ENCODE results near the gene FBXL17.

GRCh38 chr5:107889387-107889786 lies 492.5 kb downstream of the FBXL17 start:
- no peak for TF ChIP-seq CTCF (IDR thresholded peaks at IDR 0.05)
- no peak for TF ChIP-seq POLR2A (IDR thresholded peaks at IDR 0.05)

All from Peyer's patch (tissue), 4 donors.